Measurements from ENCODE around the gene CRYM.

The CRYM gene

GRCh38 chr16:21244518-21245215, 33.4 kb downstream of the CRYM start:
- DNase-seq (ENCODE audit: low read depth) = no peak

GRCh38 chr16:21242756-21243155, 35.3 kb downstream of the CRYM start:
- DNase-seq (ENCODE audit: low read depth) = no peak

- no peak for DNase-seq (ENCODE audit: low read depth)
Observed at GRCh38 chr16:21239646-21240045, 38.4 kb downstream of the CRYM start.

GRCh38 chr16:21236831-21237230, 41.3 kb downstream of the CRYM start:
- no peak for DNase-seq (ENCODE audit: low read depth)

- no peak for DNase-seq (ENCODE audit: low read depth)
Observed at GRCh38 chr16:21235199-21235585, 42.9 kb downstream of the CRYM start.

- no peak for DNase-seq (ENCODE audit: low read depth)
Observed at GRCh38 chr16:21233521-21234150, 44.5 kb downstream of the CRYM start, which contains the start of gene ANKS4B. TSS of gene ANKS4B (plus strand) at chr16:21233699. CDS start at chr16:21233738, 39 bp downstream.

- DNase-seq (ENCODE audit: low read depth) = no peak
Observed at GRCh38 chr16:21233045-21233520, 45.0 kb downstream of the CRYM start.

- DNase-seq (ENCODE audit: low read depth) = no peak
Observed at GRCh38 chr16:21228361-21228872, 49.7 kb downstream of the CRYM start.

GRCh38 chr16:21227866-21228265, 50.2 kb downstream of the CRYM start:
- DNase-seq (ENCODE audit: low read depth) = no peak

GRCh38 chr16:21226749-21227148, 51.3 kb downstream of the CRYM start:
- no peak for DNase-seq (ENCODE audit: low read depth)

- no peak for DNase-seq (ENCODE audit: low read depth)
Observed at GRCh38 chr16:21224800-21225199, 53.3 kb downstream of the CRYM start.

GRCh38 chr16:21223787-21224186, 54.3 kb downstream of the CRYM start:
- no peak for DNase-seq (ENCODE audit: low read depth)

GRCh38 chr16:21222495-21223337, 55.4 kb downstream of the CRYM start:
- no peak for DNase-seq (ENCODE audit: low read depth)

GRCh38 chr16:21219551-21219950, 58.5 kb downstream of the CRYM start:
- DNase-seq (ENCODE audit: low read depth) = no peak

GRCh38 chr16:21218153-21218552, 59.9 kb downstream of the CRYM start:
- no peak for DNase-seq (ENCODE audit: low read depth)

GRCh38 chr16:21217121-21217520, 61.0 kb downstream of the CRYM start:
- DNase-seq (ENCODE audit: low read depth) = no peak

- no peak for DNase-seq (ENCODE audit: low read depth)
Observed at GRCh38 chr16:21214086-21214485, 64.0 kb downstream of the CRYM start.

GRCh38 chr16:21211486-21211885, 66.6 kb downstream of the CRYM start, which contains the start of gene ZP2:
TSS of gene ZP2 (minus strand) at chr16:21211574. CDS start at chr16:21211547, 27 bp downstream.
- no peak for DNase-seq (ENCODE audit: low read depth)
